ENCODE results near the gene AGBL4.
A peak's percentile ranks its signal among the peaks of the same experiment; 100 is the strongest.

Gene AGBL4

GRCh38 chr1:48684381-48684780 is 1339.4 kb downstream of the AGBL4 start:
- Mint-ChIP-seq H3K9me3 (no peaks in the 10 kb centered on the region), H3K36me3 (ENCODE audit: low read depth) (no peaks in the 10 kb centered on the region), H3K27ac (no peak overlapping the region), H3K4me3 (no peak overlapping the region), H3K27me3 (ENCODE audit: low read depth) (no peaks in the 10 kb centered on the region), H3K4me1 (ENCODE audit: low read depth) (no peaks in the 10 kb centered on the region)
- DNase-seq (ENCODE audit: low spot score) = no peak

- Mint-ChIP-seq H3K27ac (no peak overlapping the region), H3K9me3 (no peaks in the 10 kb centered on the region), H3K27me3 (ENCODE audit: low read depth) (no peaks in the 10 kb centered on the region)
Observed at GRCh38 chr1:48683839-48684238, 1339.9 kb downstream of the AGBL4 start.

GRCh38 chr1:48681476-48682305 is 1342.1 kb downstream of the AGBL4 start:
- H3K4me3 Mint-ChIP-seq = no peak overlapping the region
- no peak for DNase-seq (ENCODE audit: low spot score)
- H3K4me1 Mint-ChIP-seq (ENCODE audit: low read depth) = no peaks in the 10 kb centered on the region
- no peaks in the 10 kb centered on the region for H3K9me3 Mint-ChIP-seq
- H3K36me3 Mint-ChIP-seq (ENCODE audit: low read depth) = no peaks in the 10 kb centered on the region
- no peaks in the 10 kb centered on the region for H3K27me3 Mint-ChIP-seq (ENCODE audit: low read depth)
- no peak overlapping the region for H3K27ac Mint-ChIP-seq

More at GRCh38 chr1:48683839-48684238, 1339.9 kb downstream of the AGBL4 start:
- no peak overlapping the region for H3K4me3 Mint-ChIP-seq
- H3K4me1 Mint-ChIP-seq (ENCODE audit: low read depth) = no peaks in the 10 kb centered on the region
- DNase-seq (ENCODE audit: low spot score) = no peak
- no peaks in the 10 kb centered on the region for H3K36me3 Mint-ChIP-seq (ENCODE audit: low read depth)

GRCh38 chr1:48680411-48681035 is 1343.2 kb downstream of the AGBL4 start:
- H3K4me1 Mint-ChIP-seq (ENCODE audit: low read depth) = no peaks in the 10 kb centered on the region
- H3K9me3 Mint-ChIP-seq = no peaks in the 10 kb centered on the region
- no peak overlapping the region for H3K4me3 Mint-ChIP-seq
- H3K27me3 Mint-ChIP-seq (ENCODE audit: low read depth) = no peaks in the 10 kb centered on the region
- DNase-seq (ENCODE audit: low spot score) = no peak
- H3K36me3 Mint-ChIP-seq (ENCODE audit: low read depth) = no peaks in the 10 kb centered on the region
- no peak overlapping the region for H3K27ac Mint-ChIP-seq

- no peak overlapping the region for H3K27ac Mint-ChIP-seq
- H3K4me1 Mint-ChIP-seq (ENCODE audit: low read depth) = no peaks in the 10 kb centered on the region
- H3K27me3 Mint-ChIP-seq (ENCODE audit: low read depth) = peaks cover 4% of the 10 kb centered on the region
- no peak overlapping the region for H3K4me3 Mint-ChIP-seq
- no peaks in the 10 kb centered on the region for H3K36me3 Mint-ChIP-seq (ENCODE audit: low read depth)
- DNase-seq (ENCODE audit: low spot score) = no peak
- no peaks in the 10 kb centered on the region for H3K9me3 Mint-ChIP-seq
Observed at GRCh38 chr1:48679859-48680258, 1343.9 kb downstream of the AGBL4 start.

- DNase-seq (ENCODE audit: low spot score) = no peak
- H3K27me3 Mint-ChIP-seq (ENCODE audit: low read depth) = peaks cover 4% of the 10 kb centered on the region
- no peak overlapping the region for H3K4me3 Mint-ChIP-seq
- H3K4me1 Mint-ChIP-seq (ENCODE audit: low read depth) = no peaks in the 10 kb centered on the region
- no peaks in the 10 kb centered on the region for H3K9me3 Mint-ChIP-seq
- H3K36me3 Mint-ChIP-seq (ENCODE audit: low read depth) = no peaks in the 10 kb centered on the region
- H3K27ac Mint-ChIP-seq = no peak overlapping the region
Observed at GRCh38 chr1:48678710-48679505, 1344.8 kb downstream of the AGBL4 start.

- peak; percentile 7 for DNase-seq (ENCODE audit: low spot score)
- Mint-ChIP-seq H3K4me3 (no peak overlapping the region), H3K27ac (no peak overlapping the region), H3K27me3 (ENCODE audit: low read depth) (peaks cover 4% of the 10 kb centered on the region), H3K36me3 (ENCODE audit: low read depth) (no peaks in the 10 kb centered on the region), H3K9me3 (no peaks in the 10 kb centered on the region), H3K4me1 (ENCODE audit: low read depth) (no peaks in the 10 kb centered on the region)
Observed at GRCh38 chr1:48677306-48678287, 1346.2 kb downstream of the AGBL4 start.

GRCh38 chr1:48676822-48677221 is 1346.9 kb downstream of the AGBL4 start:
- no peak for DNase-seq (ENCODE audit: low spot score)
- H3K4me3 Mint-ChIP-seq = no peak overlapping the region
- H3K27ac Mint-ChIP-seq = no peak overlapping the region
- H3K27me3 Mint-ChIP-seq (ENCODE audit: low read depth) = peaks cover 4% of the 10 kb centered on the region
- no peaks in the 10 kb centered on the region for H3K4me1 Mint-ChIP-seq (ENCODE audit: low read depth)
- no peaks in the 10 kb centered on the region for H3K9me3 Mint-ChIP-seq
- no peaks in the 10 kb centered on the region for H3K36me3 Mint-ChIP-seq (ENCODE audit: low read depth)

GRCh38 chr1:48676376-48676775 is 1347.4 kb downstream of the AGBL4 start:
- no peaks in the 10 kb centered on the region for H3K36me3 Mint-ChIP-seq (ENCODE audit: low read depth)
- no peaks in the 10 kb centered on the region for H3K9me3 Mint-ChIP-seq
- no peak overlapping the region for H3K4me3 Mint-ChIP-seq
- no peaks in the 10 kb centered on the region for H3K4me1 Mint-ChIP-seq (ENCODE audit: low read depth)
- peaks cover 4% of the 10 kb centered on the region for H3K27me3 Mint-ChIP-seq (ENCODE audit: low read depth)
- DNase-seq (ENCODE audit: low spot score) = no peak
- H3K27ac Mint-ChIP-seq = no peak overlapping the region

GRCh38 chr1:48675251-48675650 is 1348.5 kb downstream of the AGBL4 start:
- H3K27ac Mint-ChIP-seq = no peak overlapping the region
- no peaks in the 10 kb centered on the region for H3K4me1 Mint-ChIP-seq (ENCODE audit: low read depth)
- H3K4me3 Mint-ChIP-seq = no peak overlapping the region
- H3K36me3 Mint-ChIP-seq (ENCODE audit: low read depth) = no peaks in the 10 kb centered on the region
- peaks cover 4% of the 10 kb centered on the region for H3K27me3 Mint-ChIP-seq (ENCODE audit: low read depth)
- no peak for DNase-seq (ENCODE audit: low spot score)
- no peaks in the 10 kb centered on the region for H3K9me3 Mint-ChIP-seq

GRCh38 chr1:48674641-48675040 is 1349.1 kb downstream of the AGBL4 start:
- H3K4me1 Mint-ChIP-seq (ENCODE audit: low read depth) = no peaks in the 10 kb centered on the region
- H3K27me3 Mint-ChIP-seq (ENCODE audit: low read depth) = peaks cover 4% of the 10 kb centered on the region
- H3K9me3 Mint-ChIP-seq = no peaks in the 10 kb centered on the region
- H3K27ac Mint-ChIP-seq = no peak overlapping the region
- no peak for DNase-seq (ENCODE audit: low spot score)
- no peaks in the 10 kb centered on the region for H3K36me3 Mint-ChIP-seq (ENCODE audit: low read depth)
- H3K4me3 Mint-ChIP-seq = no peak overlapping the region

- no peak overlapping the region for H3K27ac Mint-ChIP-seq
- H3K27me3 Mint-ChIP-seq (ENCODE audit: low read depth) = peaks cover 4% of the 10 kb centered on the region
- no peaks in the 10 kb centered on the region for H3K4me1 Mint-ChIP-seq (ENCODE audit: low read depth)
- DNase-seq (ENCODE audit: low spot score) = no peak
- H3K9me3 Mint-ChIP-seq = no peaks in the 10 kb centered on the region
- H3K4me3 Mint-ChIP-seq = no peak overlapping the region
- no peaks in the 10 kb centered on the region for H3K36me3 Mint-ChIP-seq (ENCODE audit: low read depth)
Observed at GRCh38 chr1:48673332-48674105, 1350.2 kb downstream of the AGBL4 start.

- Mint-ChIP-seq H3K4me3 (no peak overlapping the region), H3K27me3 (ENCODE audit: low read depth) (peaks cover 6% of the 10 kb centered on the region), H3K27ac (no peak overlapping the region), H3K36me3 (ENCODE audit: low read depth) (no peaks in the 10 kb centered on the region), H3K9me3 (no peaks in the 10 kb centered on the region), H3K4me1 (ENCODE audit: low read depth) (no peaks in the 10 kb centered on the region)
- no peak for DNase-seq (ENCODE audit: low spot score)
Observed at GRCh38 chr1:48671578-48671977, 1352.2 kb downstream of the AGBL4 start.
